Astrocyte of the cerebellum (primary cell): ENCODE results near the gene TRIM46.

ENCODE experiments used
- DNase-seq: peaks from one replicate; pipeline ENCODE4 v3.0.0-alpha.2; 2011; ENCODE audit warnings: low read depth
- H3K4me3 ChIP-seq: 2 replicates; pipeline ENCODE4 v1.5.1; 2011; ENCODE audit warnings: mild to moderate bottlenecking, low read depth, low read length, moderate library complexity
- in situ Hi-C: cut with HindIII; loops from 2 replicates; pipeline ENCODE4 v1.10.0; 2017; ENCODE audit warnings: low sequenced_read_pairs
- TF ChIP-seq, protein P1 (sequence below): IDR thresholded peaks from 2 replicates; pipeline ENCODE4 v1.5.1; 2012; ENCODE audit warnings: low read length, low read depth, moderate library complexity, mild to moderate bottlenecking; ENCODE audit errors: missing control alignments

TRIM46 gene

DNA sequence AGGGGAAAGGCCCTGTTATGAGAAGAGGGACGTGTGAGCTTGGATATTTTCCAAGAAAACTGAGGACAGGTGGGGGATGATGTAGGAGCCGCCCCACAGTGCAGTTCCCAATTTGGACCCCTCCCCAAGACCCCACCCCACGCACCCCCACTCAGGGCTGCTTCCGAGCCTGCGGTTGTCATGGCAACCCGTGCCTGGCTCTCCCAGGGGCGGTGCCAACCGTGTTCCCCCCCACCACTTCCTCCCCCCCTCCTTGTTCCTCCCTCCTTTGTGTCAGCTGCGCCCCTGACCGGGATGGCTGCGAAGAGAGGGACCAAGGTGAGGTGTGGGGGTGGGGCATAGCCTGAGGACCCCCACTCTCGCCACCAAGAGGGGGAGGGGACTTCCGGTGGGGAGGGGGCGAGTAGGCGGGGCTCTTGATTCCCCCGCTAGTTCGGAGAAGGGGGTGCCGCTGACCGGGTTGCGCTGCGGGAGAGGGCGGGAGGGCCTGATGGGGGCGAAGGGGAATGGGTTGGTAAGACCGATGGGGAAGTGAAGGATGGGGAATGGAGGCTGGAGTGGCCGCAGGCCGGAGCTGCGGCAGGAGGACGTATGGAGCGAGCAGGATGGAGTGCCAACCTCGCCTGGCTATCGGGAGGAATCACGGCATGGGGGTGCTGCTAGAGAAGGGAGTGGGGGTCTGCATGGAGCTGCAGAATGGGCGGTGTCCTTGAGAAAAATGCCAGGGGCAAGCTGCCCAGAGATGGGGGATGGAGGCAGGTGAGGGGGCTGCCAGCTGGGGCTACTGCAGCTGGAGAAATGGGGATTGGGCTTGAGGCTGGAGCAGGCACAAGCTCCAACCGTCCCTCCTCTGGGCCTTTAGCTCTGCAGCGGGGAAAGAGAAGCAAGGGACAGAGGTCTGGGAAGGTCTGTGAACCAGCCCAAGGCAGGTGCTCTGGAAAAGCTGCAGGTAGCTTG, 953 bp downstream of the TRIM46 start:
- TF ChIP-seq, protein P1, sequence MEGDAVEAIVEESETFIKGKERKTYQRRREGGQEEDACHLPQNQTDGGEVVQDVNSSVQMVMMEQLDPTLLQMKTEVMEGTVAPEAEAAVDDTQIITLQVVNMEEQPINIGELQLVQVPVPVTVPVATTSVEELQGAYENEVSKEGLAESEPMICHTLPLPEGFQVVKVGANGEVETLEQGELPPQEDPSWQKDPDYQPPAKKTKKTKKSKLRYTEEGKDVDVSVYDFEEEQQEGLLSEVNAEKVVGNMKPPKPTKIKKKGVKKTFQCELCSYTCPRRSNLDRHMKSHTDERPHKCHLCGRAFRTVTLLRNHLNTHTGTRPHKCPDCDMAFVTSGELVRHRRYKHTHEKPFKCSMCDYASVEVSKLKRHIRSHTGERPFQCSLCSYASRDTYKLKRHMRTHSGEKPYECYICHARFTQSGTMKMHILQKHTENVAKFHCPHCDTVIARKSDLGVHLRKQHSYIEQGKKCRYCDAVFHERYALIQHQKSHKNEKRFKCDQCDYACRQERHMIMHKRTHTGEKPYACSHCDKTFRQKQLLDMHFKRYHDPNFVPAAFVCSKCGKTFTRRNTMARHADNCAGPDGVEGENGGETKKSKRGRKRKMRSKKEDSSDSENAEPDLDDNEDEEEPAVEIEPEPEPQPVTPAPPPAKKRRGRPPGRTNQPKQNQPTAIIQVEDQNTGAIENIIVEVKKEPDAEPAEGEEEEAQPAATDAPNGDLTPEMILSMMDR: no peak
- peak overlapping the region; percentile 96 for H3K4me3 ChIP-seq
- DNase-seq: no peak
- in situ Hi-C loops: no loop called here

DNA sequence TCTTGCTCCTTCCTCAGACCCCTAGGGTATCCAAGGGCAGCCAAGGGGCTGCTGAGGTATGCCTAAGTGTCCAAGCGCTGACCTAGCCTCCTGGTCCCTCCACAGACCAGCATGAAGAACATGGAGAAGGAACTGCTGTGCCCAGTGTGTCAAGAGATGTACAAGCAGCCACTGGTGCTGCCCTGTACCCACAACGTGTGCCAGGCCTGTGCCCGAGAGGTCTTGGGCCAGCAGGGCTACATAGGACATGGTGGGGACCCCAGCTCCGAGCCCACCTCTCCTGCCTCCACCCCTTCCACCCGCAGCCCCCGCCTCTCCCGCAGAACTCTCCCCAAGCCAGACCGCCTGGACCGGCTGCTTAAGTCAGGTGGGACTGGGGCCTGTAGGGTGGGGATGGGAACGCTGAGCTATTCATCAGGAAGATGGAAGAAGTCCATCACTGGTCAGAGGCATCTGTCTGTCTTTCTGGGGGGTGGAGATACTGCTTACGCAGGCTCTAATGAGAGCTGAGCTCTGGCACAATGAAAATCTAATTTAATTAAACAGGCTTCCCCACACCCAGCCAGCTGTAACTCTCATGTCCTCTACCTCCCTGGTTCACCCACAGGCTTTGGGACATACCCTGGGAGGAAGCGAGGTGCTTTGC, 1.8 kb downstream of the TRIM46 start:
- no peak for DNase-seq
- peak overlapping the region; percentile 96 for H3K4me3 ChIP-seq
- in situ Hi-C loops: no loop called here
- TF ChIP-seq, protein P1: no peak

GRCh38 chr1:155175927-155176371, 2.3 kb downstream of the TRIM46 start:
- no peak overlapping the region for H3K4me3 ChIP-seq
- DNase-seq: no peak
- TF ChIP-seq, protein P1: no peak
- in situ Hi-C loops: no loop called here

GRCh38 chr1:155176544-155177071, 3.0 kb downstream of the TRIM46 start:
- peak; percentile 34 for DNase-seq
- TF ChIP-seq, protein P1: peak; percentile 96
- in situ Hi-C loops: no loop called here
- no peak overlapping the region for H3K4me3 ChIP-seq

- H3K4me3 ChIP-seq: no peak overlapping the region
- in situ Hi-C loops: no loop called here
- DNase-seq: no peak
- TF ChIP-seq, protein P1: no peak
Observed at GRCh38 chr1:155177192-155177917, 3.7 kb downstream of the TRIM46 start.

DNA sequence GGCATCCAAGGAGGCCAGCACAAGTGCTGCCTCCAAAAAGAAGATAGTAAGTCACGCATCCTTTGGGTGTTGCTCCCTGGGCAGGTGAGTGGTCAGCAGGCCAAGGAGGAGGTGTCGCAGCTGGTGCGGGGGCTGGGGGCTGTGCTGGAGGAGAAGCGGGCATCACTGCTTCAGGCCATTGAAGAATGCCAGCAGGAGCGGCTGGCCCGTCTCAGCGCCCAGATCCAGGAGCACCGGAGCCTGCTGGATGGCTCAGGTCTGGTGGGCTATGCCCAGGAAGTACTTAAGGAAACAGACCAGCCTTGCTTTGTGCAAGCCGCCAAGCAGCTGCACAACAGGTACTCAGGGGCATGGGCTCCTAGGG, 4.3 kb downstream of the TRIM46 start:
- TF ChIP-seq, protein P1: no peak
- H3K4me3 ChIP-seq: no peak overlapping the region
- in situ Hi-C loops: no loop called here
- DNase-seq: no peak
